Body of pancreas (tissue), 4 donors: ENCODE measurements around the gene CTNS.
"Not testable (repeated sequence)": the region's sequence is repeated elsewhere in the genome, so short reads cannot be mapped to it uniquely, and the experiment has no call there.

Experiments
- POLR2A ChIP-seq, 3 donors: fragments of 450-650 bp; IDR thresholded peaks; one replicate each; pipeline ENCODE4 v1.6.1; 2016; ENCODE audit warnings: antibody characterized with exemption in 3 of 3, mild to moderate bottlenecking in 2 of 3
- TF ChIP-seq, protein P1 (sequence below), 7 experiments: fragments of 450-650 bp in 4 of 7; fragments of 200-600 bp in 3 of 7; sonication (generic) in 3 of 7; IDR thresholded peaks; one replicate each; pipeline ENCODE4 v1.5.1; 2016 to 2019; ENCODE audit warnings: antibody characterized with exemption in 7 of 7

DNA sequence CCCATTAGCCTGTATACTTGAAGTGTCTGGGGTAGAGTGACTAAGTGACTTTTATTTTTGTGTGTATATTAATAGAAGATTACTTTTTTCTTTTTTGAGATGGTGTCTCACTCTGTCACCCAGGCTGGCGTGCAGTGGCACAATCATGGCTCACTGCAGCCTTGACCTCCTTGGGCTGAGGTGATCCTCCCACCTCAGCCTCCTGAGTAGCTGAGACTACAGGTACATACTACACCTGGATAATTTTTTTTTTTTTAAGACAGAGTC, 69.1 kb downstream of the CTNS start:
- TF ChIP-seq, protein P1, sequence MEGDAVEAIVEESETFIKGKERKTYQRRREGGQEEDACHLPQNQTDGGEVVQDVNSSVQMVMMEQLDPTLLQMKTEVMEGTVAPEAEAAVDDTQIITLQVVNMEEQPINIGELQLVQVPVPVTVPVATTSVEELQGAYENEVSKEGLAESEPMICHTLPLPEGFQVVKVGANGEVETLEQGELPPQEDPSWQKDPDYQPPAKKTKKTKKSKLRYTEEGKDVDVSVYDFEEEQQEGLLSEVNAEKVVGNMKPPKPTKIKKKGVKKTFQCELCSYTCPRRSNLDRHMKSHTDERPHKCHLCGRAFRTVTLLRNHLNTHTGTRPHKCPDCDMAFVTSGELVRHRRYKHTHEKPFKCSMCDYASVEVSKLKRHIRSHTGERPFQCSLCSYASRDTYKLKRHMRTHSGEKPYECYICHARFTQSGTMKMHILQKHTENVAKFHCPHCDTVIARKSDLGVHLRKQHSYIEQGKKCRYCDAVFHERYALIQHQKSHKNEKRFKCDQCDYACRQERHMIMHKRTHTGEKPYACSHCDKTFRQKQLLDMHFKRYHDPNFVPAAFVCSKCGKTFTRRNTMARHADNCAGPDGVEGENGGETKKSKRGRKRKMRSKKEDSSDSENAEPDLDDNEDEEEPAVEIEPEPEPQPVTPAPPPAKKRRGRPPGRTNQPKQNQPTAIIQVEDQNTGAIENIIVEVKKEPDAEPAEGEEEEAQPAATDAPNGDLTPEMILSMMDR (IDR thresholded peaks at IDR 0.05): not testable (repeated sequence)
- not testable (repeated sequence) for TF ChIP-seq POLR2A (IDR thresholded peaks at IDR 0.05)
